Neural cell (in vitro differentiated cells): ENCODE results near the gene PER2.

Experiments
- CTCF ChIP-seq: fragments of 450-650 bp; IDR thresholded peaks from 2 replicates; pipeline ENCODE4 v1.5.1; 2014; ENCODE audit warnings: antibody characterized with exemption, mild to moderate bottlenecking, moderate library complexity; ENCODE audit not compliant: poor library complexity, severe bottlenecking
- EP300 ChIP-seq: fragments of 450-650 bp; conservative IDR thresholded peaks from 2 replicates; pipeline ENCODE4 v1.6.1; 2014; ENCODE audit warnings: antibody characterized with exemption, mild to moderate bottlenecking, moderate library complexity; ENCODE audit not compliant: poor library complexity, severe bottlenecking
- EZH2 ChIP-seq: fragments of 200-600, 300-800 bp; shearing (Covaris generic), sonication (generic); IDR thresholded peaks from 2 replicates; pipeline ENCODE4 v1.6.1; 2014; ENCODE audit warnings: antibody characterized with exemption, low read length, borderline replicate concordance, mild to moderate bottlenecking; ENCODE audit not compliant: insufficient read depth, poor library complexity, severe bottlenecking
- MXI1 ChIP-seq: fragments of 450-650 bp; conservative IDR thresholded peaks from 2 replicates; pipeline ENCODE4 v1.6.1; 2014; ENCODE audit warnings: antibody characterized with exemption, mild to moderate bottlenecking; ENCODE audit not compliant: poor library complexity, severe bottlenecking
- POLR2AphosphoS5 ChIP-seq: IDR thresholded peaks from 2 replicates; pipeline ENCODE4 v1.6.1; 2012
- SMC3 ChIP-seq: fragments of 450-650 bp; conservative IDR thresholded peaks from 2 replicates; pipeline ENCODE4 v1.6.1; 2014; ENCODE audit warnings: antibody characterized with exemption, mild to moderate bottlenecking, moderate library complexity; ENCODE audit not compliant: poor library complexity
- TF ChIP-seq, protein P1 (sequence below): IDR thresholded peaks from 2 replicates; pipeline ENCODE4 v1.6.1; 2012; ENCODE audit warnings: borderline replicate concordance

DNA sequence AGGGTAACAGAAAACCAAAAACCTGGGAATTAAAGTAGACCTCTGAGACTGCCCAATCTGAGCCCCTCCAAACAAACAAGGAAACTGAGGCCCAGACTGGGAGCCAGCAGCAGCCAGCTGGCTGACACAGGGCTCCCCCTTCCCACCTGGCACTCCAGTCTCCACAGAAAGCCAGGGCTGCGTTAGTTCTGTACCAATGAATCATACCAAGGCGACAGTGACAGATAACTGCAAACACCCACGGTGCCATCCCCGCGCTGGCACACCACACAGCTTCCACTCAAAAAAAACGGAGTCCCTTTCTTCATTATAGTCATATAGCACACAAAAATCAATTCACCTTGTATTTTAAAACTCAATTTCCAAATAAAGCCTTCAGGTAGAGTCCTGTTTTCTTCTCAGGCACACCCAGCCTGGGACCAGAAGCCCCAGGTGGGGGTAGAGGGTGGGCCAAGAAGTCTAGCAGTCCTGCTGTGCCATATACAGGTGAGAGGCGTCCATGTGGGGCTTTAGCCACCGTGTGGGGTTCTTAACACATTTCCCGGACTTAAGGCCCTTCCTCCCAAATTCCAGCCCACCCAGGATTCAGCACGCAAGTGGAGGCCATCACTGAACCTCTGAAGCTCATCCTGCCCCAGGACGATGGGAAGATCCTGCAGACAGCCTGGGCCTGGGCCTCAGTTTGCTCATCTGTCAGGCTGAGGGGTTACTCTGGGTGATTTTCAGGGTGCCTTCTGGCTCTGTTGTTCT is 1.2 kb downstream of the PER2 start:
- TF ChIP-seq CTCF (no peak), EZH2 (no peak), POLR2AphosphoS5 (no peak), EP300 (no peak), SMC3 (no peak), MXI1 (no peak)
- TF ChIP-seq, protein P1, sequence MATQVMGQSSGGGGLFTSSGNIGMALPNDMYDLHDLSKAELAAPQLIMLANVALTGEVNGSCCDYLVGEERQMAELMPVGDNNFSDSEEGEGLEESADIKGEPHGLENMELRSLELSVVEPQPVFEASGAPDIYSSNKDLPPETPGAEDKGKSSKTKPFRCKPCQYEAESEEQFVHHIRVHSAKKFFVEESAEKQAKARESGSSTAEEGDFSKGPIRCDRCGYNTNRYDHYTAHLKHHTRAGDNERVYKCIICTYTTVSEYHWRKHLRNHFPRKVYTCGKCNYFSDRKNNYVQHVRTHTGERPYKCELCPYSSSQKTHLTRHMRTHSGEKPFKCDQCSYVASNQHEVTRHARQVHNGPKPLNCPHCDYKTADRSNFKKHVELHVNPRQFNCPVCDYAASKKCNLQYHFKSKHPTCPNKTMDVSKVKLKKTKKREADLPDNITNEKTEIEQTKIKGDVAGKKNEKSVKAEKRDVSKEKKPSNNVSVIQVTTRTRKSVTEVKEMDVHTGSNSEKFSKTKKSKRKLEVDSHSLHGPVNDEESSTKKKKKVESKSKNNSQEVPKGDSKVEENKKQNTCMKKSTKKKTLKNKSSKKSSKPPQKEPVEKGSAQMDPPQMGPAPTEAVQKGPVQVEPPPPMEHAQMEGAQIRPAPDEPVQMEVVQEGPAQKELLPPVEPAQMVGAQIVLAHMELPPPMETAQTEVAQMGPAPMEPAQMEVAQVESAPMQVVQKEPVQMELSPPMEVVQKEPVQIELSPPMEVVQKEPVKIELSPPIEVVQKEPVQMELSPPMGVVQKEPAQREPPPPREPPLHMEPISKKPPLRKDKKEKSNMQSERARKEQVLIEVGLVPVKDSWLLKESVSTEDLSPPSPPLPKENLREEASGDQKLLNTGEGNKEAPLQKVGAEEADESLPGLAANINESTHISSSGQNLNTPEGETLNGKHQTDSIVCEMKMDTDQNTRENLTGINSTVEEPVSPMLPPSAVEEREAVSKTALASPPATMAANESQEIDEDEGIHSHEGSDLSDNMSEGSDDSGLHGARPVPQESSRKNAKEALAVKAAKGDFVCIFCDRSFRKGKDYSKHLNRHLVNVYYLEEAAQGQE = no peak
